Osteocyte (in vitro differentiated cells): ENCODE data around the gene WNK1. TPM values are rescaled to one million over a fixed set of nuclear protein-coding genes. Genes with fewer than 3 reads are reported as not detected.

Experiments
- DNase-seq: peaks from one replicate; pipeline ENCODE4 v3.0.0; 2021; ENCODE audit warnings: mixed read lengths; ENCODE audit not compliant: unreplicated experiment; ENCODE audit errors: extremely low spot score
- H3K27ac Mint-ChIP-seq: one replicate; pipeline ENCODE4 v1.8.0; 2021; ENCODE audit warnings: mild to moderate bottlenecking, mixed read lengths; ENCODE audit not compliant: unreplicated experiment
- H3K27me3 Mint-ChIP-seq: one replicate; pipeline ENCODE4 v1.8.0; 2021; ENCODE audit warnings: mixed read lengths; ENCODE audit not compliant: unreplicated experiment
- H3K36me3 Mint-ChIP-seq: one replicate; pipeline ENCODE4 v1.8.0; 2021; ENCODE audit warnings: mixed read lengths; ENCODE audit not compliant: unreplicated experiment
- H3K4me1 Mint-ChIP-seq: one replicate; pipeline ENCODE4 v1.8.0; 2021; ENCODE audit warnings: mixed read lengths; ENCODE audit not compliant: unreplicated experiment
- H3K4me3 Mint-ChIP-seq: one replicate; pipeline ENCODE4 v1.8.0; 2021; ENCODE audit warnings: mild to moderate bottlenecking, moderate library complexity, mixed read lengths; ENCODE audit not compliant: unreplicated experiment
- H3K9me3 Mint-ChIP-seq: one replicate; pipeline ENCODE4 v1.8.0; 2021; ENCODE audit warnings: mixed read lengths; ENCODE audit not compliant: unreplicated experiment
- total RNA-seq: library from RNA; stranded (reverse); gene quantifications from 2 replicates; pipeline ENCODE4 v1.2.1, GENCODE V29; 2021
- TF ChIP-seq, protein P1 (sequence below): fragments of 200-600 bp; sonication (generic); IDR thresholded peaks from 2 replicates; pipeline ENCODE4 v1.5.0; 2021; ENCODE audit warnings: antibody characterized with exemption, mild to moderate bottlenecking, moderate library complexity

Gene WNK1
- total RNA-seq, 1 donor from 2014 or later: 188 TPM

DNA sequence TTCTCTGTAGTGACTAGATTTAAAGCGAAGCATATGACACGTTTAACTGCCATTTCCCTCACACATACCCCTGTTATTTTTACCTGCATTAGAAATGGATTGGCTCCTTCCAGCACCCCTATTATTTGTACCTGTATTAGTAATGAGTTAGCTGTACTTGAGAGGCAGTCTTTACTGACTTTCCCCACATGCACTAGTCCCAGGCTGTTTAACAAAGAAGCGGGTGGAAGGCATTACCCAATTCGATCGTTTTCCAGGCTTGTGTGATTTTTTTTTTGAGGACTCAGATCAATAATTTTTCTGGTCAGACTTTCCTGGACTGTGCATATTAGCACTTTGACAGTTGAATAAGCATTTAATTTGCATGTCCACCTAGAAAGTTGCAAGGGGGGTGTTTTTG is 150.7 kb downstream of the WNK1 start:
- Mint-ChIP-seq H3K4me1 (peaks cover 10% of the 10 kb centered on the region), H3K36me3 (peaks cover 68% of the 10 kb centered on the region), H3K27ac (no peak overlapping the region)

DNA sequence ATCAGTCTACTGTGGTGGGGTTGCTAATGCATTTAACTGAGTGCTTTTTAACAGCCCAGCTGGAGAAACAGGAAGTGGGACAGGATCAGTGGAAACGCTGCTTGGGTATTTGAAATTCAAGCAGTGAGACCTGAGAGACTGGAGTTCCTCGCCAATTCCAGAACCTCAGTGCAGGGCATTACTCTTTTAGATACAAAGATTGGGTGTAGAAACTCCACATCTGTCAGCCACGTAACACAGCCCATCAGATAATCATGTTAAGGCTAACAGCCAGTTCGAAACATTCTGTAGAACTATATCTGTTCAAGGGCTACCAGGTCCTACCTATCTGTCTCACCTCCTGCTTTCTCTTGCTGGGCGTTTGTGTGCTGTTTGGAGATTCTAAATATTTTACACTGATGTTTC is 151.6 kb downstream of the WNK1 start:
- no peaks in the 10 kb centered on the region for H3K9me3 Mint-ChIP-seq
- H3K27me3 Mint-ChIP-seq: no peaks in the 10 kb centered on the region
- H3K4me1 Mint-ChIP-seq: peaks cover 10% of the 10 kb centered on the region
- TF ChIP-seq, protein P1, sequence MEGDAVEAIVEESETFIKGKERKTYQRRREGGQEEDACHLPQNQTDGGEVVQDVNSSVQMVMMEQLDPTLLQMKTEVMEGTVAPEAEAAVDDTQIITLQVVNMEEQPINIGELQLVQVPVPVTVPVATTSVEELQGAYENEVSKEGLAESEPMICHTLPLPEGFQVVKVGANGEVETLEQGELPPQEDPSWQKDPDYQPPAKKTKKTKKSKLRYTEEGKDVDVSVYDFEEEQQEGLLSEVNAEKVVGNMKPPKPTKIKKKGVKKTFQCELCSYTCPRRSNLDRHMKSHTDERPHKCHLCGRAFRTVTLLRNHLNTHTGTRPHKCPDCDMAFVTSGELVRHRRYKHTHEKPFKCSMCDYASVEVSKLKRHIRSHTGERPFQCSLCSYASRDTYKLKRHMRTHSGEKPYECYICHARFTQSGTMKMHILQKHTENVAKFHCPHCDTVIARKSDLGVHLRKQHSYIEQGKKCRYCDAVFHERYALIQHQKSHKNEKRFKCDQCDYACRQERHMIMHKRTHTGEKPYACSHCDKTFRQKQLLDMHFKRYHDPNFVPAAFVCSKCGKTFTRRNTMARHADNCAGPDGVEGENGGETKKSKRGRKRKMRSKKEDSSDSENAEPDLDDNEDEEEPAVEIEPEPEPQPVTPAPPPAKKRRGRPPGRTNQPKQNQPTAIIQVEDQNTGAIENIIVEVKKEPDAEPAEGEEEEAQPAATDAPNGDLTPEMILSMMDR: no peak
- no peak overlapping the region for H3K27ac Mint-ChIP-seq
- H3K36me3 Mint-ChIP-seq: peaks cover 74% of the 10 kb centered on the region
- H3K4me3 Mint-ChIP-seq: no peak overlapping the region
- DNase-seq: no peak

More for the DNA sequence above, 150.7 kb downstream of the WNK1 start:
- Mint-ChIP-seq H3K9me3 (no peaks in the 10 kb centered on the region), H3K27me3 (no peaks in the 10 kb centered on the region), H3K4me3 (no peak overlapping the region)
- DNase-seq: no peak
- TF ChIP-seq, protein P1: no peak

DNA sequence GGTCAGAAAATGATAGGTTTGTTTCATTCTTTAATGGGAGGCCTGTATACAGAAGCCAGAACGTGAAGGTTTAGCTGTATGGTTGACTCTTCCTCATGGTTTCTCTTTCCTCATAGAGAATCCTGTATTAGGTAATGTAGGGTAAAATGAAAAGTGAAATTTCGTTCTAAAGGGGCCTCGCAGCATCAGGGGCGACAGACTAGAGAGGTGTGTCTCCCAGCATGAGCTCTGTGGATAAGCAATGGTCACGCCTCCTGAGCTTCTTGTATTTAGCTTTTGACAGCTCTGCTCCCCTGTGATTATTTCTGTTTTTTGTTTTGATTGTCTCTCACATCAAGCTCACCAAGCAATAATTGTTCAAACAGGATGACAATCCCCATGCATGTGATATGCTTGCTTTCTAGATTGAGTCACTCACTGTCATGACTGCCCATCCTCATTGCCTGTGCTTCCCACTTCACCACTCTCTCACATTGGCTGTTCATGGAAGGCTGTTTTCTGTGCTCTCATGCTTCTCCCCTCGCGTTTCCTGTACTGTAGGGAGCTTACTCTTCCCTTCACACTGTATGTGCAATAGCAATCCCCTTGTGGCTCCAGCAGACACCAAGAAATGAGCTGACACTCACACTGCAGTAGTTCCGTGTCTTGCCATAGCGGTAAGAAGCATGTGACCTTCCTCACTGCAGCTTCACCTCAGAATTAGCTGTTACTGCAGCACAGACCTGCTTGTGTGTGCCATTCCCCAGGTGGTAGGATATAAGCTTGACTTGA is 153.1 kb downstream of the WNK1 start:
- H3K4me3 Mint-ChIP-seq: no peak overlapping the region
- no peaks in the 10 kb centered on the region for H3K27me3 Mint-ChIP-seq
- H3K4me1 Mint-ChIP-seq: peaks cover 10% of the 10 kb centered on the region
- TF ChIP-seq, protein P1: no peak
- H3K27ac Mint-ChIP-seq: peak overlapping the region; percentile 27
- no peaks in the 10 kb centered on the region for H3K9me3 Mint-ChIP-seq
- DNase-seq: no peak
- peaks cover 78% of the 10 kb centered on the region for H3K36me3 Mint-ChIP-seq

DNA sequence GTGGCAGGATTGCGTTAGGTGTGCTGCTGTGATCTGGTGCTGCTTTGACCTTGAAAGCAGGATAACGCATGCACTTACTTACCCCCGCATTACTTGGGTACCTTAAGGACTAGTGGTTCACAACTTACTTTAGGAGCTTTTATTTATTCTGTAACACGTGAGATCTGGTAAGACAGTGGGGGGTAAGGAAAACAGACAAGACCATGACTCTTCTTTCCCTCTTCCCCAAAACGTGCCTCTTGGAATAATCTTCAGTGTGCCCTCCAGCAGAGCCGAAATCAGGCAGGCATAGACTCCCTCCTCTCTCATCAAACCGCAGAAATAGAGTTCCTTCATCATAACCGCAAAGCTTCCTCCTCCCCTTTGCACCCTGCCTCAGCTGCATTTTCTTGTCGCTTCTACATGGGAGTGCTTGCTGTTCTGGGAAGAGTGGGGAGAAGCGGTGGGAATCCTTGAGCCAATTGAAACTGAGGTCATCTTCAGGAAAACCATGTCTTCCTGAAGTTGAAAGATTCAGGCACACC is 153.7 kb downstream of the WNK1 start:
- Mint-ChIP-seq H3K4me1 (peaks cover 10% of the 10 kb centered on the region), H3K36me3 (peaks cover 72% of the 10 kb centered on the region), H3K9me3 (no peaks in the 10 kb centered on the region), H3K27me3 (no peaks in the 10 kb centered on the region), H3K27ac (no peak overlapping the region), H3K4me3 (no peak overlapping the region)
- TF ChIP-seq, protein P1: no peak
- no peak for DNase-seq

DNA sequence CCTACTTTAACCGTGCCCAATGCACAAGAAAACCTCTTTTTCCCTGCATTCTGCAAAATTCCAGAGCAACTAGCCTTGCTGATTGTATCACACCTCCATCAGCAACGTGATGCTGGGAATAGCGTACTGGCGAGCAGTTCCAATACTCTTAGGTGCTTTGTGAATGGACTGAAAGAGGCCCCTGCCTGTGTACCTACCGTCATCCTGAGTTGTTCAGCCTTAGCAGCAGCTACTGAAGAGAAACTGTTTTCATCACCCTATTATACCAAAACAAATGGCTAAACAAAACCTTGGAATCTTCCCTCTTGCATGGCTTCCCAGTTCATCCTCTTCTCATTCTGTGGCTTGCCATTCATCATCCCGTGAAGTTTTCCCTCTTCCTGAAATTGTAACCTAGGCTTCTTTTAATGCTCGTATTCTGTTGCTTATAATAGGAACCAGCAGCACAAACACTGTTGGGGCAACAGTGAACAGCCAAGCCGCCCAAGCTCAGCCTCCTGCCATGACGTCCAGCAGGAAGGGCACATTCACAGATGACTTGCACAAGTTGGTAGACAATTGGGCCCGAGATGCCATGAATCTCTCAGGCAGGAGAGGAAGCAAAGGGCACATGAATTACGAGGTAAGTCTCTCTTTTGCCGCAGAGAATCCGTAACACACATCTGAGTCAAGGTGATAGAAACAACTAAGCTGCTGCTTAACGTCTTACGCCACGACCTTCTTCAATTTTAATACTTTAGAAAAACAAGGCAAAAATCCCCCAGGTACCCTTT is 155.2 kb downstream of the WNK1 start:
- Mint-ChIP-seq H3K27ac (no peak overlapping the region), H3K9me3 (no peaks in the 10 kb centered on the region), H3K27me3 (no peaks in the 10 kb centered on the region), H3K4me1 (peaks cover 10% of the 10 kb centered on the region), H3K4me3 (no peak overlapping the region), H3K36me3 (peaks cover 66% of the 10 kb centered on the region)
- TF ChIP-seq, protein P1: no peak
- DNase-seq: no peak
